Smooth muscle cell (in vitro differentiated cells): Measurements from ENCODE around the gene PMEPA1. TPM values are rescaled to one million over a fixed set of nuclear protein-coding genes. Genes with fewer than 3 reads are reported as not detected.

Experiments
- DNase-seq: peaks from one replicate; lab custom pipeline; 2025; ENCODE audit not compliant: unreplicated experiment; lab: John Stamatoyannopoulos, UW
- H2AFZ ChIP-seq: fragments of 200-600 bp; sonication (generic); 2 replicates; pipeline ENCODE4 v1.6.0; 2016; ENCODE audit warnings: antibody characterized with exemption, low read depth, mild to moderate bottlenecking
- H3F3A ChIP-seq: fragments of 200-600 bp; sonication (generic); 2 replicates; pipeline ENCODE4 v1.6.0; 2017; ENCODE audit warnings: antibody characterized with exemption, low read depth
- H3K27ac ChIP-seq: fragments of 200-600 bp; sonication (generic); 2 replicates; pipeline ENCODE4 v1.5.1; 2016; ENCODE audit warnings: low read depth, mild to moderate bottlenecking
- H3K27me3 ChIP-seq: fragments of 200-600 bp; sonication (generic); 2 replicates; pipeline ENCODE4 v1.6.1; 2016; ENCODE audit warnings: low read depth, mild to moderate bottlenecking
- H3K36me3 ChIP-seq: fragments of 200-600 bp; sonication (generic); 2 replicates; pipeline ENCODE4 v1.5.1; 2016; ENCODE audit warnings: low read depth
- H3K4me1 ChIP-seq: fragments of 200-600 bp; sonication (generic); 2 replicates; pipeline ENCODE4 v1.5.1; 2016; ENCODE audit warnings: low read depth
- H3K4me2 ChIP-seq: fragments of 200-600 bp; sonication (generic); 2 replicates; pipeline ENCODE4 v1.6.0; 2016; ENCODE audit warnings: mild to moderate bottlenecking
- H3K4me3 ChIP-seq: fragments of 200-600 bp; sonication (generic); 2 replicates; pipeline ENCODE4 v1.5.1; 2016; ENCODE audit warnings: mild to moderate bottlenecking
- H3K79me2 ChIP-seq: fragments of 200-600 bp; sonication (generic); 2 replicates; pipeline ENCODE4 v1.6.0; 2016; ENCODE audit warnings: low read depth, mild to moderate bottlenecking
- H3K9ac ChIP-seq: fragments of 200-600 bp; sonication (generic); 2 replicates; pipeline ENCODE4 v1.6.0; 2016; ENCODE audit warnings: low read depth
- H3K9me3 ChIP-seq: fragments of 200-600 bp; sonication (generic); replicated peaks from 2 replicates; pipeline ENCODE4 v1.5.1; 2016; ENCODE audit warnings: low read depth
- H4K20me1 ChIP-seq: fragments of 200-600 bp; sonication (generic); 2 replicates; pipeline ENCODE4 v1.6.0; 2016; ENCODE audit warnings: low read depth
- WGBS: methylation state at CpG from one replicate; pipeline ENCODE4 v1.1.7; 2016; ENCODE audit warnings: low lambda C conversion rate; 5-methylcytosine and 5-hydroxymethylcytosine counted together
- polyA plus RNA-seq: library from polyadenylated mRNA; unstranded; fragments of >200 nt; fragmentation: Nextera tagmentation; extraction: Ambion mirVana; gene quantifications from 2 replicates; pipeline ENCODE4 v1.2.1, GENCODE V29; 2016
- total RNA-seq: library from RNA; depleted of rRNA; stranded (reverse); fragments of >200 nt; gene quantifications from 2 replicates; pipeline ENCODE4 v1.2.3, GENCODE V29; 2014
- TF ChIP-seq, protein P1 (sequence below): fragments of 200-600 bp; sonication (generic); IDR thresholded peaks from 2 replicates; pipeline ENCODE4 v1.5.1; 2017; ENCODE audit warnings: borderline replicate concordance, mild to moderate bottlenecking, antibody characterized with exemption; ENCODE audit not compliant: insufficient read depth, poor library complexity, severe bottlenecking

Gene PMEPA1
- total and polyA plus RNA-seq, 2 experiments from 2014 or later: 37.2 to 81.9 TPM

DNA sequence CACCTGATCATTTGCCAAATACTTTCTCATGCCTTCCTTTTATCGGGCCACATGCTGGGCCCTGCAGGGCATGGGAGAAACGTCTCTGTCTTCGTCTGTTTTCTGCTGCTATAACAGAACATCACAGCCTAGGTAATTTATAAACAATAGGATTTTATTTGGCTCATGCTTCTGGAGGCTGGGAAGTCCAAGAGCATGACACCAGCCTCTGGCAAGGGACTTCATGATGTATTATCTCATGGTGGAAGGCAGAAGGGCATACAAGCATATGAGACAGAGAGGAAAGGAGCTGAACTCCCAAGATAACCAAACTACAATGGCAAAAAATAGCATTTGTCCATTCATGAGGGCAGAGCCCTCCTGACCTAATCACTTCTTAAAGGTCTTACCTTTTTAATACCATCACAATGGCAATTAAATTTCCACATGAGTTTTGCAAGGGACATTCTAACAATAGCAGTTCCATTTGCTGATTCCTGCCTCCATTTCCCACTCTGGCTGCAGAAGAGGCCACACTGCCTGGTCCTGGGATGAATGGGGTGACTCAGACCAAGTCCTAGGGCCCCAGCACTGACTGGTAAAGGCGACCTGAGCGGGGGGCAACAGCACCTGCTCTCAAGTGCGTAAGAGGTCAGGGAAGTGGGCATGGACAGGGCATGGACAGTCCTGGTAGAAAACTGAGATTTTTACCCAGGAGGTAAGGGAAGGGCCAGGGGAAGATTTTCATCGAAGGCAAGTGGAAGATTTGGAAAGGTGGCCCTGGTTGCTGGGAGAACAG is 84.4 kb downstream of the PMEPA1 start:
- no peaks in the 10 kb centered on the region for H3K9me3 ChIP-seq
- no peaks in the 10 kb centered on the region for H3F3A ChIP-seq
- H3K27me3 ChIP-seq: no peaks in the 10 kb centered on the region
- no peaks in the 10 kb centered on the region for H3K36me3 ChIP-seq
- no peaks in the 10 kb centered on the region for H3K4me1 ChIP-seq
- no peak overlapping the region for H2AFZ ChIP-seq
- DNase-seq: no peak
- WGBS: 97% methylated on average over 7 of the region's 7 CpGs
- no peak overlapping the region for H3K27ac ChIP-seq
- no peaks in the 10 kb centered on the region for H4K20me1 ChIP-seq
- H3K9ac ChIP-seq: no peak overlapping the region
- no peak overlapping the region for H3K4me3 ChIP-seq
- H3K4me2 ChIP-seq: no peak overlapping the region
- no peaks in the 10 kb centered on the region for H3K79me2 ChIP-seq
- TF ChIP-seq, protein P1, sequence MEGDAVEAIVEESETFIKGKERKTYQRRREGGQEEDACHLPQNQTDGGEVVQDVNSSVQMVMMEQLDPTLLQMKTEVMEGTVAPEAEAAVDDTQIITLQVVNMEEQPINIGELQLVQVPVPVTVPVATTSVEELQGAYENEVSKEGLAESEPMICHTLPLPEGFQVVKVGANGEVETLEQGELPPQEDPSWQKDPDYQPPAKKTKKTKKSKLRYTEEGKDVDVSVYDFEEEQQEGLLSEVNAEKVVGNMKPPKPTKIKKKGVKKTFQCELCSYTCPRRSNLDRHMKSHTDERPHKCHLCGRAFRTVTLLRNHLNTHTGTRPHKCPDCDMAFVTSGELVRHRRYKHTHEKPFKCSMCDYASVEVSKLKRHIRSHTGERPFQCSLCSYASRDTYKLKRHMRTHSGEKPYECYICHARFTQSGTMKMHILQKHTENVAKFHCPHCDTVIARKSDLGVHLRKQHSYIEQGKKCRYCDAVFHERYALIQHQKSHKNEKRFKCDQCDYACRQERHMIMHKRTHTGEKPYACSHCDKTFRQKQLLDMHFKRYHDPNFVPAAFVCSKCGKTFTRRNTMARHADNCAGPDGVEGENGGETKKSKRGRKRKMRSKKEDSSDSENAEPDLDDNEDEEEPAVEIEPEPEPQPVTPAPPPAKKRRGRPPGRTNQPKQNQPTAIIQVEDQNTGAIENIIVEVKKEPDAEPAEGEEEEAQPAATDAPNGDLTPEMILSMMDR: no peak

DNA sequence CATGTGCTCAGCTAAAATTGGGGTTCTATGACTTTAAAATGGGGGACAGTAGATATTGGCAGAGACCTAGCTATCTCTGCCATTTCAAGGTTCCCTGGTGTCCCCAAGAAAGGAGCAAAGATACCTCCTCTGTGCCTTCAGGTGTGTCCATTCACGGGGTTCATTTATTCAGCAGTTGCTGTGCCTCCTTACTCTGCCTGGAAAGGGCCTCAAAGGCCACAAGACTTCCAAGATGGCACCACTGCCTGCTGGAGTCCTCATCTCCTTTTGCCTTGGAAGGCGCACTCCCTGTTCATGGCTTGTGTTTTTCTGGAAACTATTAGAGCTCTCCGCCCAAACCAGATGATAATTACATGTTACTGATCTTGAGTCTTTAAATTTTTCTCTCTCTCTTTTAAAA is 85.7 kb downstream of the PMEPA1 start:
- no peak overlapping the region for H3K4me3 ChIP-seq
- DNase-seq: no peak
- no peaks in the 10 kb centered on the region for H3K79me2 ChIP-seq
- H2AFZ ChIP-seq: no peak overlapping the region
- H3K36me3 ChIP-seq: no peaks in the 10 kb centered on the region
- no peaks in the 10 kb centered on the region for H3F3A ChIP-seq
- H3K9ac ChIP-seq: no peak overlapping the region
- no peaks in the 10 kb centered on the region for H3K27me3 ChIP-seq
- 92% methylated on average over 3 of the region's 3 CpGs for WGBS
- no peaks in the 10 kb centered on the region for H4K20me1 ChIP-seq
- H3K27ac ChIP-seq: no peak overlapping the region
- H3K9me3 ChIP-seq: no peaks in the 10 kb centered on the region
- TF ChIP-seq, protein P1: no peak
- H3K4me1 ChIP-seq: no peaks in the 10 kb centered on the region
- no peak overlapping the region for H3K4me2 ChIP-seq

DNA sequence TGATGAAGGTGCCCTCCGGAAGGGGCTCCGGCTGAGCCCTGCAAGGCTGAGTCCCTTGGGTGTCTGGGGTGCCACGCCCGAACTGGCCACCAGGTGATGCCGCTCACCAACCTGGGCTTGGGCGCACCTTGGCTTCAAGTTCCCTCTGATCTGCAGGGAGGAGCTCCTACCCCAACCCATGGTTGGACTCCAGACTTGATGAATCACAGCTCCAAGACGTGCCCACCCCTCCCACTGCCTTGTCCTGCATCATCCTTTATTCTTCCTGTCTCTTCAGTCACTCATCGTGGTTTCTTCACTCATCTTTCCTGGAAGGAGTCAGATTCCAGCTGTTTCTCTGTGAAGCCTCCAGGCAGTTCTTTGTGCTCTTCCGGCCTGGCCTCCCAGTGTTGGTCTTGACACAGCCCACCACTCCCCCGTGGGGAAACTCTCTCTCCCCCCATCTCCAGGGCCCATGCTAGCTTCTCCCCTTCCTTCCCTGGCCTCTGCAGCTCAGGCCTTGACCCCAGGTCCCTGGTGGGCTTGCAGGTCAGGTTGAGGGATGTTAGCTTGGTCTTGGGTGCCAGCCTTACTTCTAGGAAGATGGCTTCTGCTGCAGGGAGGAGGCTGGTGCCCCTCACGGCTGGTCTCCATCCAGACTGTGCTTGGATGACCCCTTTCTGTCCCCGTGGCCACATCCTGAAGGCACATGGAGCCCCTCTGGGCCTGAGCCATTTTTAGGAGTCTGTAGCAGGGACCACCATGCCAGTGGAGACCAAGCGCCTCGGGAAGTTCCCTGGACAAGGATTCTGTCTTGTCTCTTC is 87.0 kb downstream of the PMEPA1 start:
- no peak for DNase-seq
- 56% methylated on average over 14 of the region's 14 CpGs for WGBS
- Histone ChIP-seq H2AFZ (no peak overlapping the region), H3K27me3 (no peaks in the 10 kb centered on the region), H3K36me3 (no peaks in the 10 kb centered on the region), H3K27ac (no peak overlapping the region), H3K9ac (no peak overlapping the region), H3F3A (no peaks in the 10 kb centered on the region), H3K4me1 (no peaks in the 10 kb centered on the region), H3K9me3 (no peaks in the 10 kb centered on the region), H3K4me3 (no peak overlapping the region), H4K20me1 (no peaks in the 10 kb centered on the region), H3K4me2 (no peak overlapping the region), H3K79me2 (no peaks in the 10 kb centered on the region)
- TF ChIP-seq, protein P1: peak; percentile 73

DNA sequence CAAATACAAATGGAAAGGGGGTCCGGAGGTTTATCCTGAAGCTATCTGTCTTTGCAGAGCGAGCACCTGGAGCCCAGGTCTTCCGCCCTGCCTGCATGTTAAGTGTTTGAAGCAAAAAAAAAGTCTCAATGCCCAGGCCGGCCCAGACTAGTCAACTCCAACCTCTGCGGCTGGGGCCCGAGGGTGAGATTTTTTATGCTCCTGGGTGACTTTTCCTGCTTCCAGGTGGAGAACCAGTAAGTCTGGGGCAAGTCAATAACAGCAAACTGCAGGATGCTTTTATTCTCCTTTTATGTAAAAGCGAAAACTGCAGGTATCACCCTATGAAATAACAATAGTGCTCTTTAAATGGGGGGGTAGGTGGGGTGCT is 87.6 kb downstream of the PMEPA1 start:
- no peak overlapping the region for H3K4me3 ChIP-seq
- no peaks in the 10 kb centered on the region for H3K27me3 ChIP-seq
- H3F3A ChIP-seq: no peaks in the 10 kb centered on the region
- H3K9me3 ChIP-seq: no peaks in the 10 kb centered on the region
- H3K9ac ChIP-seq: no peak overlapping the region
- no peak overlapping the region for H3K4me2 ChIP-seq
- H4K20me1 ChIP-seq: no peaks in the 10 kb centered on the region
- no peaks in the 10 kb centered on the region for H3K4me1 ChIP-seq
- TF ChIP-seq, protein P1: no peak
- no peak for DNase-seq
- no peak overlapping the region for H2AFZ ChIP-seq
- 79% methylated on average over 7 of the region's 7 CpGs for WGBS
- no peak overlapping the region for H3K27ac ChIP-seq
- H3K36me3 ChIP-seq: no peaks in the 10 kb centered on the region
- H3K79me2 ChIP-seq: no peaks in the 10 kb centered on the region
